K562 (cell line): Measurements from ENCODE around the gene PLEKHG3. TPM values are rescaled to one million over a fixed set of nuclear protein-coding genes. Genes with fewer than 3 reads are reported as not detected.

ENCODE experiments used
- ATAC-seq: fragments of 200-7000 bp; cut with Tn5 transposase; 3 replicates; pipeline ENCODE4 v1.9.1; 2020; ENCODE audit warnings: moderate library complexity
- BruUV-seq: library from RNA; stranded (reverse); fragments of 400-500 nt; replicated peaks from 2 replicates; lab custom pipeline; 2021; lab: Mats Ljungman, UMichigan
- CTCF ChIA-PET: fragments of 300-600 bp; formaldehyde crosslinking; extraction: SDS; loops from one replicate; lab custom pipeline; 2021; ENCODE audit warnings: low intra/inter-chr PET ratio; lab: Yijun Ruan, JAX
- POLR2A ChIA-PET: fragments of 300-600, 350-650 bp; sonication (Branson Sonifier 250); formaldehyde crosslinking; extraction: SDS; loops from one replicate; lab custom pipeline; 2021; ENCODE audit warnings: antibody characterized with exemption, inconsistent platforms; lab: Yijun Ruan, JAX
- DNase-seq, 4 experiments: peaks; one replicate each; pipeline versions ENCODE4 v3.0.0 to v3.0.0-alpha.2; 2011 to 2018; ENCODE audit warnings: low spot score in 3 of 4, mixed read lengths in 3 of 4; ENCODE audit errors: extremely low read depth in 1 of 4
- FAIRE-seq: peaks from 2 replicates; lab custom pipeline; 2011; peaks lifted over from hg19 to GRCh38; lab: Jason Lieb, UNC
- H2AFZ ChIP-seq: 2 replicates; pipeline ENCODE4 v1.6.0; 2011; ENCODE audit warnings: low read depth, low read length, control low read depth, inconsistent platforms
- H3K27ac ChIP-seq: fragments of 200-600 bp; 3 replicates; pipeline ENCODE4 v1.8.0; 2011; ENCODE audit warnings: low read depth, mild to moderate bottlenecking, control low read depth, inconsistent platforms, low read length, moderate library complexity, mixed read lengths; ENCODE audit errors: extremely low read depth
- H3K27me3 ChIP-seq, 2 experiments: fragments of 300-600 bp in 1 of 2; 2 replicates in 1 of 2; 3 replicates in 1 of 2; pipeline versions ENCODE4 v1.6.0 to v1.8.0; 2011; ENCODE audit warnings: inconsistent platforms in 2 of 2, low read length in 2 of 2, mild to moderate bottlenecking in 1 of 2, mixed read lengths in 1 of 2, moderate library complexity in 1 of 2; ENCODE audit not compliant: control insufficient read depth in 2 of 2, insufficient read depth in 2 of 2
- H3K36me3 ChIP-seq: fragments of 300-600 bp; 3 replicates; pipeline ENCODE4 v1.8.0; 2011; ENCODE audit warnings: mild to moderate bottlenecking, low read length, inconsistent platforms; ENCODE audit not compliant: control insufficient read depth, insufficient read depth
- H3K4me1 ChIP-seq, 2 experiments: fragments of 200-600 bp in 1 of 2; replicated peaks in 1 of 2; 2 replicates in 1 of 2; 3 replicates in 1 of 2; pipeline versions ENCODE4 v1.5.1 to v1.8.0; 2011; ENCODE audit warnings: inconsistent platforms in 2 of 2, low read length in 2 of 2, mild to moderate bottlenecking in 1 of 2, mixed read lengths in 1 of 2, moderate library complexity in 1 of 2; ENCODE audit not compliant: control insufficient read depth in 2 of 2, insufficient read depth in 2 of 2
- H3K4me2 ChIP-seq: 2 replicates; pipeline ENCODE4 v1.6.1; 2011; ENCODE audit warnings: low read length, control low read depth, inconsistent platforms, mixed read lengths; ENCODE audit not compliant: insufficient read depth
- H3K4me3 ChIP-seq: fragments of 200-600 bp; sonication (generic), shearing (Covaris generic); 2 replicates; pipeline ENCODE4 v1.5.1; 2016; ENCODE audit warnings: control low read depth, inconsistent platforms
- H3K79me2 ChIP-seq: fragments of 200-600 bp; 3 replicates; pipeline ENCODE4 v1.8.0; 2011; ENCODE audit warnings: low read length, inconsistent platforms; ENCODE audit not compliant: control insufficient read depth, insufficient read depth
- H3K9ac ChIP-seq, 2 experiments: 2 replicates each; pipeline versions ENCODE4 v1.6.0 to v1.6.1; 2011; ENCODE audit warnings: low read depth in 2 of 2, low read length in 2 of 2, control low read depth in 1 of 2, inconsistent platforms in 1 of 2, mild to moderate bottlenecking in 1 of 2, mixed read lengths in 1 of 2; ENCODE audit not compliant: insufficient read depth in 1 of 2
- H3K9me1 ChIP-seq: one replicate; pipeline ENCODE4 v1.6.0; 2011; ENCODE audit warnings: inconsistent platforms, mild to moderate bottlenecking, low read length, moderate library complexity; ENCODE audit not compliant: control insufficient read depth, insufficient read depth
- H3K9me3 ChIP-seq: replicated peaks from 2 replicates; pipeline ENCODE4 v1.5.1; 2011; ENCODE audit warnings: low read depth, low read length, inconsistent platforms; ENCODE audit not compliant: control insufficient read depth, insufficient read depth
- H4K20me1 ChIP-seq: replicated peaks from 2 replicates; pipeline ENCODE4 v1.6.1; 2011; ENCODE audit warnings: low read length, inconsistent platforms, mixed read lengths; ENCODE audit not compliant: control insufficient read depth, insufficient read depth
- CBFA2T2 ChIP-seq: fragments of 450-650 bp; conservative IDR thresholded peaks from 2 replicates; pipeline ENCODE4 v1.6.1; 2017; ENCODE audit warnings: mild to moderate bottlenecking
- CBX5 ChIP-seq: IDR thresholded peaks from 2 replicates; pipeline ENCODE4 v1.6.1; 2014; ENCODE audit warnings: low read depth, borderline replicate concordance
- CBX8 ChIP-seq: fragments of 200-600 bp; sonication (generic); IDR thresholded peaks from 2 replicates; pipeline ENCODE4 v1.6.1; 2012; ENCODE audit warnings: borderline replicate concordance, mixed run types, low read depth, mild to moderate bottlenecking, moderate library complexity, mixed read lengths, low read length, control low read depth, inconsistent platforms; ENCODE audit not compliant: poor library complexity, severe bottlenecking; ENCODE audit errors: extremely low read depth
- MYNN ChIP-seq, 2 experiments: sonication (generic); formaldehyde crosslinking in 1 of 2; IDR thresholded peaks; 2 replicates each; pipeline versions ENCODE4 v1.5.0 to v1.6.1; 2016 to 2020; ENCODE audit warnings: antibody characterized with exemption in 1 of 2, missing genetic modification reagents in 1 of 2
- NELFE ChIP-seq: IDR thresholded peaks from 2 replicates; pipeline ENCODE4 v1.6.1; 2011; ENCODE audit warnings: mild to moderate bottlenecking; ENCODE audit not compliant: insufficient read depth, insufficient read length
- PHTF2 ChIP-seq: fragments of 250-450 bp; sonication (Bioruptor Pico); IDR thresholded peaks from 2 replicates; pipeline ENCODE4 v1.5.0; 2021; ENCODE audit warnings: mild to moderate bottlenecking
- RFX5 ChIP-seq: IDR thresholded peaks from 2 replicates; pipeline ENCODE4 v1.6.1; 2011; ENCODE audit warnings: low read depth, mild to moderate bottlenecking, improper control_type of control experiment, low read length
- ZNF12 ChIP-seq: sonication (generic); formaldehyde crosslinking; IDR thresholded peaks from 2 replicates; pipeline ENCODE4 v1.4.0; 2020; ENCODE audit warnings: mild to moderate bottlenecking, missing genetic modification reagents
- ZNF224 ChIP-seq: sonication (generic); formaldehyde crosslinking; IDR thresholded peaks from 2 replicates; pipeline ENCODE4 v1.8.0; 2022; ENCODE audit warnings: mild to moderate bottlenecking, missing genetic modification reagents
- WGBS: fragments of 100-300 bp; shearing (Covaris generic); methylation state at CpG from one replicate; pipeline ENCODE4 v1.1.6; 2016; ENCODE audit warnings: low coverage, mixed read lengths; ENCODE audit not compliant: insufficient coverage; ENCODE audit errors: missing lambda C conversion rate; 5-methylcytosine and 5-hydroxymethylcytosine counted together
- in situ Hi-C: fragments of 300-500 bp; cut with MboI; formaldehyde crosslinking; loops from 4 replicates; pipeline ENCODE4 v1.15.0; 2018; ENCODE audit warnings: inconsistent platforms, mixed read lengths
- intact Hi-C: fragments of 100-400 bp; cut with micrococcal nuclease; formaldehyde crosslinking; loops from 2 replicates; pipeline ENCODE4 v1.14.2; 2022
- polyA plus RNA-seq, 8 experiments: library from polyadenylated mRNA; depleted of rRNA in 4 of 8; stranded (reverse) in 5 of 8; unstranded in 3 of 8; fragments of >200 nt; fragmentation: Nextera tagmentation in 2 of 8; fragmentation: Illumina TruSeq in 1 of 8; extraction: Ambion mirVana in 2 of 8; extraction: Trizol in 1 of 8; gene quantifications; 2 replicates each; pipeline versions ENCODE4 v1.2.1 to v1.2.3, GENCODE V29; 2011 to 2014; ENCODE audit warnings: inconsistent platforms in 1 of 8, missing spikeins in 1 of 8
- total RNA-seq, 7 experiments: library from RNA; depleted of rRNA in 6 of 7; stranded (reverse); fragments of >200 nt in 6 of 7; fragmentation: Illumina TruSeq in 2 of 7; extraction: Trizol in 2 of 7; gene quantifications; 2 replicates each; pipeline versions ENCODE4 v1.2.1 to v1.2.3, GENCODE V29; 2011 to 2021; ENCODE audit warnings: low replicate concordance in 1 of 7
- TF ChIP-seq, protein P1 (sequence below): fragments of 250-450 bp; sonication (Bioruptor Pico); IDR thresholded peaks from 2 replicates; pipeline ENCODE4 v1.4.0; 2020; ENCODE audit warnings: borderline replicate concordance
- TF ChIP-seq, protein P2 (sequence below): fragments of 150-350 bp; IDR thresholded peaks from 2 replicates; pipeline ENCODE4 v1.6.1; 2014; ENCODE audit warnings: low read depth, mild to moderate bottlenecking, low read length, borderline replicate concordance

PLEKHG3 gene
- total and polyA plus RNA-seq, 9 of the 15 experiments (the other 6 are each of a cell fraction or from before 2014, with no cell fraction given) = 0.04 to 0.16 TPM; not detected in 7

DNA sequence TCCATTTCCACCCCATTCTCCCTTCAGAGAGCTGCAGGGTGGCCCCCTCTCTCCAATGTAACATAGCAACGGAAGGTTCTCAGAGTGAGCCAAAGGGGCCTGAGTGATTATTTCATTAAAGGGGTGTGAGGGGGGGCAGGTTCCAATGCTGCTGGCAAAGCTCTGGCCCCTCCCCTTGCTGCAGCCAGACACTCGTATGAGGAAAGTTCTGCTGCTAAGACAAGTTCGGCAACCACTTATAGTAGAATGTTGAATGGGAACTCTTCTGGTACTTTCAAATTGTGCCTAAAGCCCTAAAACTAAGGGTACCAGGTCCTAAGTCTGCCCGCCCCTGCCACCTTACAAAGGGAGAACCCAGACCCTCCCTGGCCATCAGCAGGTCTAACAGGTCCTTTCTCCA lies 49.8 kb downstream of the PLEKHG3 start:
- Histone ChIP-seq H3K27me3 (peaks cover 10 to 55% of the 10 kb centered on the region in 2 experiments; a peak in 4 of 5 replicates), H4K20me1 (0 out of 2 replicates have a peak, but pooled peaks cover 3% of the 10 kb centered on the region), H3K36me3 (no peaks in the 10 kb centered on the region), H3K9me1 (no peaks in the 10 kb centered on the region), H3K4me2 (no peak overlapping the region), H3K4me1 (no peaks in the 10 kb centered on the region; a peak in 2 of 5 replicates), H3K79me2 (no peaks in the 10 kb centered on the region), H2AFZ (no peak overlapping the region), H3K4me3 (no peak overlapping the region), H3K9ac (no peak overlapping the region), H3K9me3 (no peaks in the 10 kb centered on the region), H3K27ac (no peak overlapping the region)
- TF ChIP-seq ZNF12 (CRISPR knock-in tag) (peak; percentile 90), CBX5 (no peak)
- ChIA-PET CTCF (no interaction called here), POLR2A (no interaction called here)
- 0% methylated on average over 2 of the region's 4 CpGs for WGBS
- FAIRE-seq = no peak
- in situ Hi-C loops = no loop called here
- no TSS peak for BruUV-seq
- ATAC-seq = no peak
- intact Hi-C loops = no loop called here
- DNase-seq = no peak

DNA sequence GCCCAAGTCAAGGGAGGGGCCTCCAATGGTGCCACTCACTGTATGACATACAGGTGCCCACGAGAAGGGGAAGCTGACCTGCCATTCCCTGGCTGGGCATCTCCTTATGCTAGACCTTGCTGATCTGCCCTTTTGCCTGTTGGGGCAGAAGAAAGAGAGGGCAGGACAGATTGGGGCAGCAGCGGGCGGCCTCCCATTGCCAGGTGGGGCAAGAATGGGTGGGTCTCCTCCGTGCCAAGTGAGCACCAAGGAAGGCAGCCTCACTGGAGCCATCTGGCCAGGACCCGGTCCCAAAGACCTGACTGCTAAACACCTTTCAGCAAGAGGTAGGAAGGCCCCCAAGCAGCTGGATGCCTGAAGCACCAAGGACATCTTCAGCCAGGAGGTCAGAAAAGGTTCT lies 50.5 kb downstream of the PLEKHG3 start:
- ATAC-seq (no peak), FAIRE-seq (no peak), DNase-seq (no peak)
- H3K27me3 ChIP-seq = peaks cover 10 to 48% of the 10 kb centered on the region in 2 experiments; a peak in 4 of 5 replicates
- CTCF ChIA-PET = no interaction called here
- WGBS = 0% methylated on average over 3 of the region's 5 CpGs
- H3K36me3 ChIP-seq = no peaks in the 10 kb centered on the region
- no peak overlapping the region for H3K4me3 ChIP-seq
- intact Hi-C loops = no loop called here
- no peak overlapping the region for H2AFZ ChIP-seq
- H3K4me1 ChIP-seq = no peaks in the 10 kb centered on the region; a peak in 1 of 5 replicates
- POLR2A ChIA-PET = interaction anchor here (0.6 kb wide), 1 partner anchor 25 kb away, joined by 3 read pairs; no protein-coding TSS in a partner anchor
- no peak overlapping the region for H3K9ac ChIP-seq
- no peak overlapping the region for H3K4me2 ChIP-seq
- no peaks in the 10 kb centered on the region for H3K9me3 ChIP-seq
- no TSS peak for BruUV-seq
- no peaks in the 10 kb centered on the region for H3K9me1 ChIP-seq
- 0 out of 2 replicates have a peak, but pooled peaks cover 4% of the 10 kb centered on the region for H4K20me1 ChIP-seq
- no peaks in the 10 kb centered on the region for H3K79me2 ChIP-seq
- in situ Hi-C loops = loop anchor here (5.0 kb wide), 1 partner anchor 82 kb away; no protein-coding TSS in a partner anchor
- no peak overlapping the region for H3K27ac ChIP-seq
- TF ChIP-seq CBX8 = no peak
- no peak for TF ChIP-seq ZNF224 (CRISPR knock-in tag)
- TF ChIP-seq, protein P1, sequence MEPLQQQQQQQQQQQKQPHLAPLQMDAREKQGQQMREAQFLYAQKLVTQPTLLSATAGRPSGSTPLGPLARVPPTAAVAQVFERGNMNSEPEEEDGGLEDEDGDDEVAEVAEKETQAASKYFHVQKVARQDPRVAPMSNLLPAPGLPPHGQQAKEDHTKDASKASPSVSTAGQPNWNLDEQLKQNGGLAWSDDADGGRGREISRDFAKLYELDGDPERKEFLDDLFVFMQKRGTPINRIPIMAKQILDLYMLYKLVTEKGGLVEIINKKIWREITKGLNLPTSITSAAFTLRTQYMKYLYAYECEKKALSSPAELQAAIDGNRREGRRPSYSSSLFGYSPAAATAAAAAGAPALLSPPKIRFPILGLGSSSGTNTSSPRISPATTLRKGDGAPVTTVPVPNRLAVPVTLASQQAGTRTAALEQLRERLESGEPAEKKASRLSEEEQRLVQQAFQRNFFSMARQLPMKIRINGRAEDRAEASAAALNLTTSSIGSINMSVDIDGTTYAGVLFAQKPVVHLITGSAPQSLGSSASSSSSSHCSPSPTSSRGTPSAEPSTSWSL (CRISPR knock-in tag) = no peak
- TF ChIP-seq MYNN (IDR thresholded peaks at IDR 0.05) = no peak
- no peak for TF ChIP-seq MYNN (CRISPR knock-in tag; IDR thresholded peaks at IDR 0.05)
- TF ChIP-seq NELFE = no peak
- no peak for TF ChIP-seq RFX5
- TF ChIP-seq, protein P2, sequence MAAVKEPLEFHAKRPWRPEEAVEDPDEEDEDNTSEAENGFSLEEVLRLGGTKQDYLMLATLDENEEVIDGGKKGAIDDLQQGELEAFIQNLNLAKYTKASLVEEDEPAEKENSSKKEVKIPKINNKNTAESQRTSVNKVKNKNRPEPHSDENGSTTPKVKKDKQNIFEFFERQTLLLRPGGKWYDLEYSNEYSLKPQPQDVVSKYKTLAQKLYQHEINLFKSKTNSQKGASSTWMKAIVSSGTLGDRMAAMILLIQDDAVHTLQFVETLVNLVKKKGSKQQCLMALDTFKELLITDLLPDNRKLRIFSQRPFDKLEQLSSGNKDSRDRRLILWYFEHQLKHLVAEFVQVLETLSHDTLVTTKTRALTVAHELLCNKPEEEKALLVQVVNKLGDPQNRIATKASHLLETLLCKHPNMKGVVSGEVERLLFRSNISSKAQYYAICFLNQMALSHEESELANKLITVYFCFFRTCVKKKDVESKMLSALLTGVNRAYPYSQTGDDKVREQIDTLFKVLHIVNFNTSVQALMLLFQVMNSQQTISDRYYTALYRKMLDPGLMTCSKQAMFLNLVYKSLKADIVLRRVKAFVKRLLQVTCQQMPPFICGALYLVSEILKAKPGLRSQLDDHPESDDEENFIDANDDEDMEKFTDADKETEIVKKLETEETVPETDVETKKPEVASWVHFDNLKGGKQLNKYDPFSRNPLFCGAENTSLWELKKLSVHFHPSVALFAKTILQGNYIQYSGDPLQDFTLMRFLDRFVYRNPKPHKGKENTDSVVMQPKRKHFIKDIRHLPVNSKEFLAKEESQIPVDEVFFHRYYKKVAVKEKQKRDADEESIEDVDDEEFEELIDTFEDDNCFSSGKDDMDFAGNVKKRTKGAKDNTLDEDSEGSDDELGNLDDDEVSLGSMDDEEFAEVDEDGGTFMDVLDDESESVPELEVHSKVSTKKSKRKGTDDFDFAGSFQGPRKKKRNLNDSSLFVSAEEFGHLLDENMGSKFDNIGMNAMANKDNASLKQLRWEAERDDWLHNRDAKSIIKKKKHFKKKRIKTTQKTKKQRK = no peak
- no peak for TF ChIP-seq CBFA2T2
- TF ChIP-seq PHTF2 (CRISPR knock-in tag) = no peak
